Measurements from ENCODE around the gene SPSB2. TPM values are rescaled to one million over a fixed set of nuclear protein-coding genes. Genes with fewer than 3 reads are reported as not detected.
"Not testable (repeated sequence)": the region's sequence is repeated elsewhere in the genome, so short reads cannot be mapped to it uniquely, and the experiment has no call there.

The SPSB2 gene
- total and polyA plus RNA-seq, 2 experiments from 2014 or later, result 12.3 to 13.5 TPM

DNA sequence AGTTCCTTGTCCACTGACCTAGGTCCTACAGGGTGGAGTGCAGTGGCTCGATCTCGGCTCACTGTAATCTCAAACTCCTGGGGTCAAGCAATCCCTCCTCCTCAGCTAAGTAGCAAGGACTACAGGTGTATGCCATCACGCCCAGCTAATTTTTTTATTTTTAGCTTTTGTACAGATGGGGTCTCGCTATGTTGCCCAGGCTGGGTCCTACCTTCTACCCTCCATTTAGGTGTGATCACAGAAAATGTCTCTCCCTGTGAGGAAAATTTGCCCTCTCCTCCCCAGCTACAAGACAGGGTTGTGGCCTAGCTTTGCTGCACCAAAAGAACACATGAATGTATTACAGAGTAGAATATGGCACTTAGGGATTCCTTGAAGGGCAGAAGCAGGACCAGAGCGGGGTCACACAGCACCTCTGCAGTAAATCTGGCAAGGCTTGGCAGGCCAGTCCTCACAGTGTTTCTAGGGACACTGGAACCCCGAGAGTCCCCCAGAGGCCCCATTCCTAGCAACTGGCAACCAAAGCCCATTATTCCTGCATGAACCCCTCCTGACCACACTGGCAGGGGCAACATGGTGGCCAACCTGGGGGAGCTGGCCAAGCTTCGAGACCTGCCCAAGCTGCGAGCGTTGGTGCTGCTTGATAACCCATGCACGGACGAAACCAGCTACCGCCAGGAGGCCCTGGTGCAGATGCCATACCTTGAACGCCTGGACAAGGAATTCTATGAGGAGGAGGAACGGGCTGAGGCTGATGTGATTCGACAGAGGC, 39.2 kb upstream of the SPSB2 start:
- TF ChIP-seq, protein P1, sequence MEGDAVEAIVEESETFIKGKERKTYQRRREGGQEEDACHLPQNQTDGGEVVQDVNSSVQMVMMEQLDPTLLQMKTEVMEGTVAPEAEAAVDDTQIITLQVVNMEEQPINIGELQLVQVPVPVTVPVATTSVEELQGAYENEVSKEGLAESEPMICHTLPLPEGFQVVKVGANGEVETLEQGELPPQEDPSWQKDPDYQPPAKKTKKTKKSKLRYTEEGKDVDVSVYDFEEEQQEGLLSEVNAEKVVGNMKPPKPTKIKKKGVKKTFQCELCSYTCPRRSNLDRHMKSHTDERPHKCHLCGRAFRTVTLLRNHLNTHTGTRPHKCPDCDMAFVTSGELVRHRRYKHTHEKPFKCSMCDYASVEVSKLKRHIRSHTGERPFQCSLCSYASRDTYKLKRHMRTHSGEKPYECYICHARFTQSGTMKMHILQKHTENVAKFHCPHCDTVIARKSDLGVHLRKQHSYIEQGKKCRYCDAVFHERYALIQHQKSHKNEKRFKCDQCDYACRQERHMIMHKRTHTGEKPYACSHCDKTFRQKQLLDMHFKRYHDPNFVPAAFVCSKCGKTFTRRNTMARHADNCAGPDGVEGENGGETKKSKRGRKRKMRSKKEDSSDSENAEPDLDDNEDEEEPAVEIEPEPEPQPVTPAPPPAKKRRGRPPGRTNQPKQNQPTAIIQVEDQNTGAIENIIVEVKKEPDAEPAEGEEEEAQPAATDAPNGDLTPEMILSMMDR (IDR thresholded peaks at IDR 0.05; ENCODE audit: low read depth, low read length), result no peak
- Histone ChIP-seq H3K4me1 (ENCODE audit: low read depth) (no peaks in the 10 kb centered on the region), H3K27ac (no peak overlapping the region), H3K27me3 (no peaks in the 10 kb centered on the region), H3K4me3 (no peak overlapping the region), H3K36me3 (no peaks in the 10 kb centered on the region), H3K9me3 (ENCODE audit: low read depth) (no peaks in the 10 kb centered on the region)
- DNase-seq (ENCODE audit: low read depth in 1 of 2, low spot score in 1 of 2), result no peak

DNA sequence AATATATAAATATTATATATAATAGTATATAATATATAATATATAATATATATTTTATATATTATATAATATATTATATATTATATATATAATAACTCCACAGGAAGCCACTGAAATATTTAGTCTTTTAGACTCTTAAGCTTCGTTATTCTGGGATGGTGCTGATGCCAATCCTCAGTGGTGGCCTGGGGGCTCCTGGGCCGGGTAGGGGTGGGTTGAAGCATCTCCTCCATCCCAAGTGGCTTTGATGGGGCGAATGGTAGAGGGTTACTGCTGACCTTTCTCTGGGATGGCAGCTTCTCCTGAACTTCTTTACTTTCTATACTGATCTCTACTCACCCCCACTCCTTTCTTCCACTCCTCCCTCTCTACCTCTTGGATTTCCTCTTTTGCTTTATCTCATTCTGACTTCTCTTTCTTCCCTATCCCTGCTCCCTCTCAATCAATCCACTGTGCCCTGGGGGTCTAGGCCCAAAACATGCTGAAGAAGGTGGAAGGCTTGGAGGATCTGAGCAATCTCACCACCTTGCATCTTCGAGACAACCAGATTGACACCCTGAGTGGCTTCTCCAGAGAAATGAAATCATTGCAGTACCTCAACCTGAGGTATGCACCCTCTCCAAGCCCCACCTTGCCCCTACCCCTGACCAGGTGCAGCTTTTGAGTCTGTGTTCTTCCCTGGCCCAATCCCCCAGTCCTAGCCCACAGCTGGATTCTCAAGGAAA, 36.5 kb upstream of the SPSB2 start:
- TF ChIP-seq, protein P1 (IDR thresholded peaks at IDR 0.05; ENCODE audit: low read depth, low read length), result no peak
- Histone ChIP-seq H3K36me3 (no peaks in the 10 kb centered on the region), H3K27ac (no peak overlapping the region), H3K4me3 (no peak overlapping the region), H3K9me3 (ENCODE audit: low read depth) (no peaks in the 10 kb centered on the region), H3K27me3 (no peaks in the 10 kb centered on the region), H3K4me1 (ENCODE audit: low read depth) (peaks cover 4% of the 10 kb centered on the region)
- DNase-seq (ENCODE audit: low read depth in 1 of 2, low spot score in 1 of 2), result no peak

DNA sequence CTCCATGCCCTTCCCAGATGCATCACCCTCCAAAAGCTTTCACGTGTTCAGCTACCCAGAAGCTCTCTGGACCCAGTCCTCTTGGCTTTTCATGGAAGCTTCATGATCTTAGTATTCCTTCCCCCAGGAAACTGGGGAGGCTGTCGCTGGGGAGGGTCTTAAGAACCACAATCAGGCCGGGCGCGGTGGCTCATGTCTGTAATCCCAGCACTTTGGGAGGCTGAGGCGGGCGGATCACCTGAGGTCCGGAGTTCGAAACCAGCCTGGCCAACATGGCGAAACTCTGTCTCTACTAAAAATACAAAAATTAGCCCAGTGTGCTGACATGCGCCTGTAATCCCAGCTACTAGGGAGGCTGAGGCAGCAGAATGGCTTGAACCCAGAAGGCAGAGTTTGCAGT, 35.0 kb upstream of the SPSB2 start:
- H3K27ac ChIP-seq; DNase-seq (ENCODE audit: low read depth in 1 of 2, low spot score in 1 of 2); H3K27me3 ChIP-seq; H3K36me3 ChIP-seq; H3K9me3 ChIP-seq (ENCODE audit: low read depth); H3K4me3 ChIP-seq; H3K4me1 ChIP-seq (ENCODE audit: low read depth): not testable (repeated sequence)

DNA sequence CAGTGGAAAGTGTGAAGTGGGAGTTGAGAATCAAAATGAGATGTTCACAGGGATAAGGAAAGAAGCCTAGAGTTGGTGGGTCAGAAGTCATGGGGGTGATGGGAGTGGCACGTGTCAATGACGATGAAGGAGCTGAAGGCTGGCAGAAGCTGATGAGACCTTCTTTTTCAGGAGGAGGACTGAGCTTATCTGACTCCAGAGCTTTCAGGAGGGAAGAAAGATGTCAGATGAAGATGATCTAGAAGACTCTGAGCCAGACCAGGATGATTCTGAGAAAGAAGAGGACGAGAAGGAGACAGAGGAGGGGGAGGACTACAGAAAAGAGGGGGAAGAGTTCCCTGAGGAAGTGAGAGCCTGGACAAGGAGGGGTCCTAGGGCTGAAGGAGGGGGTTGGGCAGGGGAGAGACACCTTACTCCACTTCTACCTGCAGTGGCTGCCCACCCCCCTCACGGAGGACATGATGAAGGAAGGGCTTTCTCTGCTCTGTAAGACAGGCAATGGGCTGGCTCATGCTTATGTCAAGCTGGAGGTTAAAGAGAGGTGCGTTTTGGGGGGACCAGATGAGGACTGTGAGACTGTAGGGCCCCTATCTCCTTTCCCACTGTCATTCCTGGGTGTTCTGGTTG, 32.4 kb upstream of the SPSB2 start:
- Histone ChIP-seq H3K27me3 (no peaks in the 10 kb centered on the region), H3K36me3 (no peaks in the 10 kb centered on the region), H3K9me3 (ENCODE audit: low read depth) (no peaks in the 10 kb centered on the region), H3K4me3 (peak overlapping the region; percentile 70), H3K27ac (no peak overlapping the region), H3K4me1 (ENCODE audit: low read depth) (peaks cover 4% of the 10 kb centered on the region)
- TF ChIP-seq, protein P1 (IDR thresholded peaks at IDR 0.05; ENCODE audit: low read depth, low read length), result no peak
- DNase-seq (ENCODE audit: low read depth in 1 of 2, low spot score in 1 of 2), result no peak

DNA sequence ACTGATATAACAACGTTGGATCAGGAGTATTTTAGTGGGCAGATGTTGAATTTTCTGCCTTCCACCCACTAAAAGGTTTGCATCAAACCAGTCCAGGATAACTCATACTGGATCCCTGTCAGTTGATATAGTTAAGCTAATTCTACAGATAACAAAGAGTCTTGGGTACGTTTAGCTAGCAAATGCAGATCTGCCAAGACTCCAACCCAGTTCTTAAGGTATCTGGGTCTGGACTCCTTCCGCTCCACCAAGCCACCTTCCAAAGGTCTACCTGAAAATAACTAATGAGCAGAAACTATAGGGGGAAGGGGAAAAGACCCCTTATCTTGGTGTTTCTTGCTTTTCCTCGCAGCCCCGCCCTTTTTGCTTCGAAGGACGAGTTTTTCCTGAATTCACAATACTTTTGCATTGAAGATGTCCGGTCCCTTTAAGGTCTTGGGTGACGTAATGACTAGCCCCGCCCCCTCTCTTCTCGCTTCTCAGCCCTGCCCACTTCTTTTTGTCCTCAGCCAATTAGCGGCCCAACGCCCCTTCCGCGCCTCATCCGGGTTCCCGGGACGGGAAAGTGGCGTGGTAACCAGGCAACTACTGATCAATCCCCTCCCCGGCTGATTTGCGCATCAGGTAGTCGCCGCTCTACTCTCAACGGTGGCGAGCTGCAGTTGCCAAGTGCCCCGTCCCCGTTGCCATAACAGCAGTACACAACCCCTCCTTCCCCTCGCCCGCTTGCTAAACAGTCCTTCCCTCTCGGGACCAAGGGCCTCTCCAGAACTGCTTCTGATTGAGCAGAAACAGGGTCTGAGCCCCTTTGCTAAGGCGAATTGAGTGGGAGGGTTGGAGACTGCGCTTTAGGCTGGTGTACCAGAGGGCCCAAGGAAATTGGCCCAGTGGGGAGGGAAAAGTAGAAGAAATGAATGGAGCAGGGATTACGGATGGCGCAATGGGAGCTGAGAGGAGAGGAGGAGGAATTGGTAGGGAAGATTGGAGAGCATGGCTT, 31.5 kb upstream of the SPSB2 start, which contains the start of gene LRRC23:
LRRC23 (plus strand) TSS at position 543 of the 997 bp plus-strand sequence. CDS start 812 bp downstream, outside the sequence.
- Histone ChIP-seq H3K9me3 (ENCODE audit: low read depth) (no peaks in the 10 kb centered on the region), H3K4me1 (ENCODE audit: low read depth) (peaks cover 4% of the 10 kb centered on the region), H3K4me3 (peak within 1 kb of the TSS; percentile 70), H3K36me3 (no peaks in the 10 kb centered on the region), H3K27me3 (no peaks in the 10 kb centered on the region), H3K27ac (peak within 1 kb of the TSS; percentile 60)
- TF ChIP-seq, protein P1 (IDR thresholded peaks at IDR 0.05; ENCODE audit: low read depth, low read length), result no peak
- peak; percentile 96 to 98 for DNase-seq (ENCODE audit: low read depth in 1 of 2, low spot score in 1 of 2)
